OCI-LY1 (cell line): ENCODE results near the gene GRIK3.

Experiments
- CTCF ChIP-seq: fragments of 200-600 bp; sonication (generic), shearing (Covaris generic); IDR thresholded peaks from 2 replicates; pipeline ENCODE4 v1.5.1; 2017; ENCODE audit warnings: mild to moderate bottlenecking, antibody characterized with exemption, low read length, moderate library complexity, mixed read lengths
- EZH2 ChIP-seq: fragments of 200-600 bp; sonication (generic), shearing (Covaris generic); IDR thresholded peaks from 2 replicates; pipeline ENCODE4 v1.8.0; 2017; ENCODE audit warnings: borderline replicate concordance, mixed run types, mild to moderate bottlenecking, antibody characterized with exemption, low read length, moderate library complexity, mixed read lengths

- TF ChIP-seq CTCF (no peak), EZH2 (no peak)
These were observed 13.2 kb upstream of the GRIK3 start for GRCh38 chr1:37047542-37047941.
